Tracheal epithelial cell (primary cell): ENCODE data around the gene CLDN19. TPM values are rescaled to one million over a fixed set of nuclear protein-coding genes. Genes with fewer than 3 reads are reported as not detected.

ENCODE experiments used
- total RNA-seq: library from RNA; depleted of rRNA; stranded (reverse); fragments of >200 nt; gene quantifications from 2 replicates; pipeline ENCODE4 v1.2.1, GENCODE V29; 2014

Gene CLDN19
- total RNA-seq = not detected in 2 replicates

GRCh38 chr1:42739753-42740700 lies at the start of gene CLDN19:
Gene CLDN19, minus strand, starts transcription at chr1:42740236. Its CDS starts 173 bp downstream, at chr1:42740063.

GRCh38 chr1:42784946-42785693 lies 45.1 kb upstream of the CLDN19 start, which contains the start of gene TMEM269:
Gene TMEM269, plus strand, starts transcription at chr1:42784991. Its CDS starts 4,903 bp downstream, at chr1:42789894.

GRCh38 chr1:42766741-42767509 lies 26.9 kb upstream of the CLDN19 start, which contains the start of the genes C1orf50 and P3H1:
Gene C1orf50, plus strand, starts transcription at chr1:42767249. Its CDS starts 63 bp downstream, at chr1:42767312.
Gene P3H1, minus strand, starts transcription at chr1:42767028. Its CDS starts 57 bp downstream, at chr1:42766971.

Other genes starting within 250 kb of the CLDN19 start
- 22.2 and 28.4 TPM in 2 replicates for gene PPIH, start 81.8 kb downstream of the CLDN19 start, total RNA-seq
- gene YBX1, start 57.8 kb downstream of the CLDN19 start, total RNA-seq = 571 and 607 TPM in 2 replicates
- gene P3H1, start 26.8 kb upstream of the CLDN19 start, total RNA-seq = 27.9 and 31.8 TPM in 2 replicates
- 2.4 and 3.8 TPM in 2 replicates for gene C1orf50, start 27.0 kb upstream of the CLDN19 start, total RNA-seq
- gene TMEM269, start 44.8 kb upstream of the CLDN19 start, total RNA-seq = 0.21 TPM in 1 of 2 replicates, not detected in the other
- gene ERMAP, start 76.9 kb upstream of the CLDN19 start, total RNA-seq = 5.5 and 8.7 TPM in 2 replicates
- gene SVBP, start 77.2 kb upstream of the CLDN19 start, total RNA-seq = 14.0 and 29.0 TPM in 2 replicates
- gene ZNF691, start 106.4 kb upstream of the CLDN19 start, total RNA-seq = 7.2 and 8.7 TPM in 2 replicates
- 1,188 and 2,122 TPM in 2 replicates for gene SLC2A1, start 218.6 kb upstream of the CLDN19 start, total RNA-seq